ENCODE measurements around the gene UST.
"Not testable (repeated sequence)": the region's sequence is repeated elsewhere in the genome, so short reads cannot be mapped to it uniquely, and the experiment has no call there.

Gene UST

GRCh38 chr6:149089510-149089909 is 342.7 kb downstream of the UST start:
- DNase-seq (ENCODE audit: low spot score) = no peak

GRCh38 chr6:149090937-149091336 is 344.1 kb downstream of the UST start:
- DNase-seq (ENCODE audit: low spot score) = no peak

GRCh38 chr6:149093643-149094042 is 346.8 kb downstream of the UST start:
- no peak for DNase-seq (ENCODE audit: low spot score)

GRCh38 chr6:149094156-149094555 is 347.3 kb downstream of the UST start:
- DNase-seq (ENCODE audit: low spot score) = no peak

GRCh38 chr6:149094934-149095351 is 348.1 kb downstream of the UST start:
- DNase-seq (ENCODE audit: low spot score) = no peak

GRCh38 chr6:149095842-149096241 is 349.0 kb downstream of the UST start:
- DNase-seq (ENCODE audit: low spot score) = no peak

GRCh38 chr6:149097794-149098193 is 351.0 kb downstream of the UST start:
- no peak for DNase-seq (ENCODE audit: low spot score)

- DNase-seq (ENCODE audit: low spot score) = no peak
Measured at GRCh38 chr6:149098700-149099276, 352.0 kb downstream of the UST start.

GRCh38 chr6:149102324-149102723 is 355.5 kb downstream of the UST start:
- no peak for DNase-seq (ENCODE audit: low spot score)

GRCh38 chr6:149103950-149104349 is 357.1 kb downstream of the UST start:
- DNase-seq (ENCODE audit: low spot score) = not testable (repeated sequence)

GRCh38 chr6:149107520-149107919 is 360.7 kb downstream of the UST start:
- DNase-seq (ENCODE audit: low spot score) = no peak

GRCh38 chr6:149108038-149108748 is 361.4 kb downstream of the UST start:
- no peak for DNase-seq (ENCODE audit: low spot score)

- no peak for DNase-seq (ENCODE audit: low spot score)
Measured at GRCh38 chr6:149108749-149109100, 361.9 kb downstream of the UST start.

- DNase-seq (ENCODE audit: low spot score) = no peak
Measured at GRCh38 chr6:149109397-149110070, 362.7 kb downstream of the UST start.

GRCh38 chr6:149111556-149112115 is 364.8 kb downstream of the UST start:
- DNase-seq (ENCODE audit: low spot score) = no peak

- DNase-seq (ENCODE audit: low spot score) = no peak
Measured at GRCh38 chr6:149112976-149113375, 366.1 kb downstream of the UST start.

- DNase-seq (ENCODE audit: low spot score) = no peak
Measured at GRCh38 chr6:149114167-149114566, 367.3 kb downstream of the UST start.

GRCh38 chr6:149118737-149119653 is 372.2 kb downstream of the UST start:
- DNase-seq (ENCODE audit: low spot score) = no peak

GRCh38 chr6:149122850-149123821 is 376.3 kb downstream of the UST start:
- DNase-seq (ENCODE audit: low spot score) = no peak

GRCh38 chr6:149125309-149125708 is 378.5 kb downstream of the UST start:
- no peak for DNase-seq (ENCODE audit: low spot score)

All from HuH-7.5 (cell line).